Parathyroid adenoma (tissue), 2 donors: ENCODE data around the gene GAS6.

ENCODE experiments used
- H2AFZ ChIP-seq: fragments of 300-600 bp; sonication (generic); one replicate; pipeline ENCODE4 v1.7.0; 2017; ENCODE audit warnings: antibody characterized with exemption, mild to moderate bottlenecking
- H3K27ac ChIP-seq: fragments of 300-600 bp; sonication (generic); one replicate; pipeline ENCODE4 v1.7.0; 2017
- H3K27me3 ChIP-seq: fragments of 300-600 bp; sonication (generic); one replicate; pipeline ENCODE4 v1.7.0; 2017; ENCODE audit warnings: low read length; ENCODE audit not compliant: control insufficient read depth, insufficient read depth
- H3K36me3 ChIP-seq: fragments of 300-600 bp; sonication (generic); one replicate; pipeline ENCODE4 v1.7.0; 2017; ENCODE audit warnings: low read length; ENCODE audit not compliant: control insufficient read depth, insufficient read depth
- H3K4me1 ChIP-seq: fragments of 300-600 bp; sonication (generic); one replicate; pipeline ENCODE4 v1.7.0; 2017; ENCODE audit warnings: control low read depth
- H3K4me2 ChIP-seq: fragments of 300-600 bp; sonication (generic); one replicate; pipeline ENCODE4 v1.7.0; 2017; ENCODE audit warnings: low read length
- H3K4me3 ChIP-seq: fragments of 300-600 bp; sonication (generic); one replicate; pipeline ENCODE4 v1.7.0; 2017; ENCODE audit warnings: low read depth, low read length
- H3K79me2 ChIP-seq: fragments of 300-600 bp; sonication (generic); one replicate; pipeline ENCODE4 v1.7.0; 2017; ENCODE audit warnings: control low read depth
- H3K9ac ChIP-seq: fragments of 300-600 bp; sonication (generic); one replicate; pipeline ENCODE4 v1.7.0; 2017; ENCODE audit warnings: mild to moderate bottlenecking
- H3K9me3 ChIP-seq: fragments of 300-600 bp; sonication (generic); one replicate; pipeline ENCODE4 v1.7.0; 2017; ENCODE audit warnings: low read length; ENCODE audit not compliant: control insufficient read depth
- CTCF ChIP-seq: fragments of 300-600 bp; sonication (generic); IDR thresholded peaks from one replicate; pipeline ENCODE4 v1.7.0; 2017; ENCODE audit warnings: antibody characterized with exemption, mild to moderate bottlenecking
- donor health status: primary hyperparathyroidism.

GAS6 gene

GRCh38 chr13:113813749-113814434 is 50.0 kb downstream of the GAS6 start:
- Histone ChIP-seq H3K4me1 (no peaks in the 10 kb centered on the region), H3K27me3 (no peaks in the 10 kb centered on the region), H3K4me2 (no peak overlapping the region), H3K36me3 (no peaks in the 10 kb centered on the region), H3K79me2 (no peaks in the 10 kb centered on the region), H3K27ac (no peak overlapping the region), H3K9me3 (no peaks in the 10 kb centered on the region), H3K9ac (no peak overlapping the region), H2AFZ (no peak overlapping the region), H3K4me3 (no peak overlapping the region)
- TF ChIP-seq CTCF = no peak

- Histone ChIP-seq H2AFZ (no peak overlapping the region), H3K4me1 (no peaks in the 10 kb centered on the region), H3K4me2 (no peak overlapping the region), H3K27ac (no peak overlapping the region), H3K9ac (no peak overlapping the region), H3K79me2 (no peaks in the 10 kb centered on the region), H3K27me3 (no peaks in the 10 kb centered on the region), H3K36me3 (no peaks in the 10 kb centered on the region), H3K9me3 (no peaks in the 10 kb centered on the region), H3K4me3 (no peak overlapping the region)
- TF ChIP-seq CTCF = no peak
Observed at GRCh38 chr13:113813070-113813748, 50.7 kb downstream of the GAS6 start.

GRCh38 chr13:113812178-113813040 is 51.5 kb downstream of the GAS6 start:
- no peak for TF ChIP-seq CTCF
- H3K9ac ChIP-seq = no peak overlapping the region
- H3K27me3 ChIP-seq = no peaks in the 10 kb centered on the region
- no peak overlapping the region for H3K27ac ChIP-seq
- H3K36me3 ChIP-seq = no peaks in the 10 kb centered on the region
- H3K79me2 ChIP-seq = no peaks in the 10 kb centered on the region
- no peaks in the 10 kb centered on the region for H3K4me1 ChIP-seq
- H2AFZ ChIP-seq = no peak overlapping the region
- H3K4me3 ChIP-seq = no peak overlapping the region
- H3K9me3 ChIP-seq = no peaks in the 10 kb centered on the region
- no peak overlapping the region for H3K4me2 ChIP-seq

- Histone ChIP-seq H3K4me2 (no peak overlapping the region), H3K27ac (no peak overlapping the region), H2AFZ (no peak overlapping the region), H3K27me3 (no peaks in the 10 kb centered on the region), H3K9me3 (no peaks in the 10 kb centered on the region), H3K79me2 (no peaks in the 10 kb centered on the region), H3K4me1 (no peaks in the 10 kb centered on the region), H3K9ac (no peak overlapping the region), H3K36me3 (no peaks in the 10 kb centered on the region), H3K4me3 (no peak overlapping the region)
- TF ChIP-seq CTCF = no peak
Observed at GRCh38 chr13:113811081-113811928, 52.6 kb downstream of the GAS6 start.
